Epithelial cell of proximal tubule (primary cell): ENCODE data around the gene HIGD2B. TPM values are rescaled to one million over a fixed set of nuclear protein-coding genes. Genes with fewer than 3 reads are reported as not detected.

Experiments used
- DNase-seq: peaks from one replicate; pipeline ENCODE4 v3.0.0-alpha.2; 2011; ENCODE audit warnings: low read depth
- H3K4me3 ChIP-seq: 2 replicates; pipeline ENCODE4 v1.5.1; 2011; ENCODE audit warnings: low read depth, mild to moderate bottlenecking, low read length
- total RNA-seq: library from RNA; depleted of rRNA; stranded (reverse); fragments of >200 nt; gene quantifications from 2 replicates; pipeline ENCODE4 v1.2.3, GENCODE V29; 2015
- TF ChIP-seq, protein P1 (sequence below): conservative IDR thresholded peaks from 2 replicates; pipeline ENCODE4 v1.5.1; 2012; ENCODE audit warnings: low read depth, mild to moderate bottlenecking, low read length

HIGD2B gene
- total RNA-seq, 1 donor from 2014 or later = not detected

DNA sequence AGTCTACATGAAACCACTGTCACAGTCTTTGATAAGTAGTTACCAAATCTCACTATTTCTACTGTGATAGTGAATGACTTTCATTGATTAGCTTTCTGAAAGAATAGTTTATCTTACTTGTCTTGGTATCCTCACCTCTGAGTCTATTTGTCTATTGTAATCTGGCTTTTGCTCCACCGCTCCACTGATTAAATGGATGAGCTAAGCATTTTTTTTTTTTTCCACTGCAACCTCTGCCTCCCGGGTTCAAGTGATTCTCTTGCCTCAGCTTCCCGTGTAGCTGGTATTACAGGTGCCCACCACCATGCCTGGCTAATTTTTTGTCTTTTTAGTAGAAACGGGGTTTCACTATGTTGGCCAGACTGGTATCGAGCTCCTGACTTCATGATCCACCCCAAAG is 13.0 kb upstream of the HIGD2B start:
- DNase-seq = no peak
- H3K4me3 ChIP-seq = no peak overlapping the region
- TF ChIP-seq, protein P1, sequence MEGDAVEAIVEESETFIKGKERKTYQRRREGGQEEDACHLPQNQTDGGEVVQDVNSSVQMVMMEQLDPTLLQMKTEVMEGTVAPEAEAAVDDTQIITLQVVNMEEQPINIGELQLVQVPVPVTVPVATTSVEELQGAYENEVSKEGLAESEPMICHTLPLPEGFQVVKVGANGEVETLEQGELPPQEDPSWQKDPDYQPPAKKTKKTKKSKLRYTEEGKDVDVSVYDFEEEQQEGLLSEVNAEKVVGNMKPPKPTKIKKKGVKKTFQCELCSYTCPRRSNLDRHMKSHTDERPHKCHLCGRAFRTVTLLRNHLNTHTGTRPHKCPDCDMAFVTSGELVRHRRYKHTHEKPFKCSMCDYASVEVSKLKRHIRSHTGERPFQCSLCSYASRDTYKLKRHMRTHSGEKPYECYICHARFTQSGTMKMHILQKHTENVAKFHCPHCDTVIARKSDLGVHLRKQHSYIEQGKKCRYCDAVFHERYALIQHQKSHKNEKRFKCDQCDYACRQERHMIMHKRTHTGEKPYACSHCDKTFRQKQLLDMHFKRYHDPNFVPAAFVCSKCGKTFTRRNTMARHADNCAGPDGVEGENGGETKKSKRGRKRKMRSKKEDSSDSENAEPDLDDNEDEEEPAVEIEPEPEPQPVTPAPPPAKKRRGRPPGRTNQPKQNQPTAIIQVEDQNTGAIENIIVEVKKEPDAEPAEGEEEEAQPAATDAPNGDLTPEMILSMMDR = no peak

DNA sequence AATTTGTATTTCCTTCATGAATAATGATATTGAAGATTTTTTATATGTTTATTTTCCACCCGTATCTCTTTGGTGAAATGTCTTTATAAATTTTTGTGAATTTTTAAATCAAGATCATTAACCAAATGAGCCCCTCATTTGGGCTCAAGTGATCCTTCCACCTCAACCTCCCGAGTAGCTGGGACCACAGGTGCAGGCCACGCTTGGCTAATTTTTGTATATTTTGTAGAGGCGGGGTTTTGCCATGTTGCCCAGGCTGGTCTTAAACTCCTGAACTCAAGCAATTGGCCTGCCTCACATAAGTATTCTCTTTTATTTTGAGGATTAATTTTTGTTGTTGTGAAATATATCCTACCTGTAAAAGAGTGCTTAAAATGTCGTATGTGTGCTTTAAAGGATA is 5.0 kb upstream of the HIGD2B start:
- DNase-seq = no peak
- TF ChIP-seq, protein P1 = no peak
- H3K4me3 ChIP-seq = no peak overlapping the region

DNA sequence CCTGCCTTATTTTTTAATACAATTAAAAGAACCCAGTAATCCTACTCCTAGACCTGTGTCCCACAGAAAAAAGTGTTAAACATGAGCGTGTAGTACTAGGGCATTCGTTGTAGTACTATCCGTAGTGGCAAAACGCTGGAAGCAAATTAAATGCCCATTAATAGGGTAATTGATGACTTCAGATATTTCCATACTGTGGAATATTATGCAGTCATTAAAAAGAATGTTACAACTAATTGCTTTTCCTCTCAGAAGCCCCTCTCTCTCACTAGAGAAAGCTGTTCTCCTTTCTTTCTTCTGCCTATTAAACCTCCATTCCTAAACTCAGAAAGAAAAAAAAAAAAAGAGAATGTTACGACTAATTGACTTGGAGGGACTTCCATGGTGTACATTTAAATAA is 2.7 kb upstream of the HIGD2B start:
- H3K4me3 ChIP-seq = no peak overlapping the region
- TF ChIP-seq, protein P1 = no peak
- DNase-seq = no peak

DNA sequence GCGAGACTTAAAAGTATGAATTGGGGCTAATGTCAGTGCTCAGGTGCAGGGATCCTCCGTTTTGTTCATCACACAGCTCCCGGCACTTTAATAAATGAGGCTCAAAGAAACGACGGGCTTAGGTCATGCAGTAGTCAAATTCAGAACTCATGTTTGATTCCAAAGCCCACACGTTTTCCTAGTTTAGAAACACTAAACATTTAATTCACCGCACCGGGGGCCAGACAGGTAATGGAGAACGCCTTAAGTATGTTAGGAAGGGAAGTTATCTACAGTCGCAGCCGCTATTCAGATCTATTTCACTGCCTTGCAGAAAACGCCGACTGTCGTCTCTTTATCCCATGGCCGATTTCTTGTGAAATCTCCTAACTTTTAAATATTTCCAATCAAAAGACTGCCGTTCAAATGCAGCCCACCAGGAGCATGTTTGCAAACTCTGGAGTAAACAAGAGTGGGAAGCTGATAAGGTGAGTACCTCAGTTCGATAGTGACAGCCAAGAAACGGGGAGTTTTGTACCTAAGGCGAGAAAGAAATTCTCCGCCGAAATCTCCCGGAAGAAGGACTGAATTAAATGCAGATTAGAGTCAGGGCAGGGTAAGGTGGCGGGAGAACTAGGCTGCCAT is 569 bp downstream of the HIGD2B start:
- TF ChIP-seq, protein P1 = peak; percentile 4
- DNase-seq = no peak

DNA sequence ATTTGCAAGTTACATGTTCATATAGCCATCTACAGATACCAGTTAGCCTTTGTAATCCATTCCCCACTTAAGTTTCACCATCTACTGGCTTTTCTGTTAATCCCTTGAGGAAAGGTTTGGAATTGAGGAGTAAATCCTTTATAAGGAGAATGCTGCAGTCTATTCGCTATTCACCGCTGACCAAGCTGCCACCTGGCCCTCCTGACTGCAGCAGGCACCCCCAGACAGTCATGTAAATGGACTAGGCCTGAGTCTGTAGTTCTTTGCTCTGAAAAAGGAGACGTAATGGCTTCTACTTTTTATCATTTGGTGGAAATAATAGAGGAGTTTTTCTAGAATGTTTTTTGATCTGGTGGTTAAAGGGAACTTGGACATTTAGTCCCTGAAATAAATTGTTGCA is 3.2 kb downstream of the HIGD2B start:
- DNase-seq = no peak
- TF ChIP-seq, protein P1 = no peak
- no peak overlapping the region for H3K4me3 ChIP-seq

More for the DNA sequence above, 569 bp downstream of the HIGD2B start:
- H3K4me3 ChIP-seq = peak overlapping the region; percentile 62

DNA sequence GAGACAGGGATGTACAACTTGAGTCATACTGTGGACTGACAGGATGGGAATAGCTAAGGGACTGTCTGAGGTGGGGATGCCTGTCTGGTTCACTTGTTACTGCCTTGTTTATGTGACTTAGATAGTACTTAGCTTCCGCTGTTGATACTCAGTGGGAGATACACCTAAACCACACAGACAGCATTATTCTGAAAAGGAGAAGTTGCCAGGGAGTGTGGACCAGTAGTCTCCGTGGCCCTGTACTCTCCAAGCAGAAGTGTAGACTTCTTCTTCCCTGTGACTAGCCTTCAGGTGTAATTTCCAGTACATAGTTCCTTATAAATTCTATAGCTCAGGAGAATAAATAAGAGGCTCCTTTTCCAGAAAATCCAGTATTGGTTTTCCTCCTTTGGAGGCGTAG is 5.1 kb downstream of the HIGD2B start:
- DNase-seq = no peak

More for the DNA sequence above, 5.1 kb downstream of the HIGD2B start:
- H3K4me3 ChIP-seq = no peak overlapping the region
- TF ChIP-seq, protein P1 = no peak
